Effector memory CD4-positive, alpha-beta T cell (primary cell): Measurements from ENCODE around the gene ALPG.
"Not testable (repeated sequence)": the region's sequence is repeated elsewhere in the genome, so short reads cannot be mapped to it uniquely, and the experiment has no call there.

Experiments used
- DNase-seq, 3 donors: peaks; one replicate each; pipeline ENCODE4 v3.0.0-alpha.2; 2020
- H3K27ac ChIP-seq: 2 replicates; pipeline ENCODE4 v1.7.0; 2013; ENCODE audit warnings: mild to moderate bottlenecking, low read length, moderate library complexity; ENCODE audit not compliant: insufficient read depth, poor library complexity, severe bottlenecking
- H3K27me3 ChIP-seq: replicated peaks from 2 replicates; pipeline ENCODE4 v1.7.0; 2013; ENCODE audit warnings: mild to moderate bottlenecking, low read length; ENCODE audit not compliant: insufficient read depth, control insufficient read depth, poor library complexity, severe bottlenecking
- H3K36me3 ChIP-seq: 2 replicates; pipeline ENCODE4 v1.7.0; 2013; ENCODE audit warnings: mild to moderate bottlenecking, low read length, moderate library complexity; ENCODE audit not compliant: control insufficient read depth, insufficient read depth
- H3K4me1 ChIP-seq: 2 replicates; pipeline ENCODE4 v1.7.0; 2013; ENCODE audit warnings: low read length, mild to moderate bottlenecking; ENCODE audit not compliant: control insufficient read depth, insufficient read depth, poor library complexity, severe bottlenecking
- H3K4me3 ChIP-seq: 2 replicates; pipeline ENCODE4 v1.7.0; 2013; ENCODE audit warnings: low read length, low read depth, mild to moderate bottlenecking; ENCODE audit not compliant: insufficient read depth, poor library complexity, severe bottlenecking
- H3K9me3 ChIP-seq: 2 replicates; pipeline ENCODE4 v1.7.0; 2013; ENCODE audit warnings: mild to moderate bottlenecking, low read length, moderate library complexity; ENCODE audit not compliant: control insufficient read depth

ALPG gene

GRCh38 chr2:232447091-232447620 lies 40.5 kb downstream of the ALPG start:
- H3K4me1 ChIP-seq = no peaks in the 10 kb centered on the region
- no peaks in the 10 kb centered on the region for H3K36me3 ChIP-seq
- no peaks in the 10 kb centered on the region for H3K9me3 ChIP-seq
- no peak for DNase-seq
- no peak overlapping the region for H3K4me3 ChIP-seq
- no peaks in the 10 kb centered on the region for H3K27me3 ChIP-seq
- no peak overlapping the region for H3K27ac ChIP-seq

GRCh38 chr2:232447638-232448303 lies 41.1 kb downstream of the ALPG start:
- no peak overlapping the region for H3K27ac ChIP-seq
- no peak overlapping the region for H3K4me3 ChIP-seq
- H3K9me3 ChIP-seq = no peaks in the 10 kb centered on the region
- H3K27me3 ChIP-seq = no peaks in the 10 kb centered on the region
- no peak for DNase-seq
- H3K36me3 ChIP-seq = no peaks in the 10 kb centered on the region
- no peaks in the 10 kb centered on the region for H3K4me1 ChIP-seq

GRCh38 chr2:232448304-232448690 lies 41.7 kb downstream of the ALPG start:
- no peaks in the 10 kb centered on the region for H3K4me1 ChIP-seq
- DNase-seq = no peak

GRCh38 chr2:232449964-232450363 lies 43.3 kb downstream of the ALPG start:
- no peak overlapping the region for H3K27ac ChIP-seq
- H3K4me1 ChIP-seq = no peaks in the 10 kb centered on the region
- no peak for DNase-seq
- no peaks in the 10 kb centered on the region for H3K36me3 ChIP-seq
- no peaks in the 10 kb centered on the region for H3K9me3 ChIP-seq
- no peak overlapping the region for H3K4me3 ChIP-seq
- no peaks in the 10 kb centered on the region for H3K27me3 ChIP-seq

More at GRCh38 chr2:232448304-232448690, 41.7 kb downstream of the ALPG start:
- Histone ChIP-seq H3K27ac (no peak overlapping the region), H3K4me3 (no peak overlapping the region), H3K36me3 (no peaks in the 10 kb centered on the region), H3K27me3 (no peaks in the 10 kb centered on the region), H3K9me3 (no peaks in the 10 kb centered on the region)

- H3K4me3 ChIP-seq, H3K36me3 ChIP-seq, H3K27ac ChIP-seq, H3K4me1 ChIP-seq, H3K9me3 ChIP-seq, H3K27me3 ChIP-seq, DNase-seq: not testable (repeated sequence)
Measured at GRCh38 chr2:232451645-232452044, 45.0 kb downstream of the ALPG start.

- no peak for DNase-seq
Measured at GRCh38 chr2:232454630-232455029, 48.0 kb downstream of the ALPG start.

GRCh38 chr2:232455426-232456255 lies 49.0 kb downstream of the ALPG start, which contains the start of gene ALPI:
TSS of gene ALPI (plus strand) at chr2:232456153. CDS start at chr2:232456200, 47 bp downstream.
- H3K27me3 ChIP-seq = no peaks in the 10 kb centered on the region
- no peak for DNase-seq
- H3K36me3 ChIP-seq = no peaks in the 10 kb centered on the region
- H3K4me3 ChIP-seq = no peak within 1 kb of the TSS
- no peaks in the 10 kb centered on the region for H3K9me3 ChIP-seq
- no peak within 1 kb of the TSS for H3K27ac ChIP-seq
- no peaks in the 10 kb centered on the region for H3K4me1 ChIP-seq

More at GRCh38 chr2:232454630-232455029, 48.0 kb downstream of the ALPG start:
- H3K9me3 ChIP-seq = no peaks in the 10 kb centered on the region
- H3K4me3 ChIP-seq = no peak overlapping the region
- H3K4me1 ChIP-seq = no peaks in the 10 kb centered on the region
- no peaks in the 10 kb centered on the region for H3K27me3 ChIP-seq
- no peaks in the 10 kb centered on the region for H3K36me3 ChIP-seq
- no peak overlapping the region for H3K27ac ChIP-seq

GRCh38 chr2:232456296-232457120 lies 49.9 kb downstream of the ALPG start:
- Histone ChIP-seq H3K36me3 (no peaks in the 10 kb centered on the region), H3K9me3 (no peaks in the 10 kb centered on the region), H3K4me1 (no peaks in the 10 kb centered on the region), H3K27ac (no peak overlapping the region), H3K27me3 (no peaks in the 10 kb centered on the region), H3K4me3 (no peak overlapping the region)
- DNase-seq = no peak

GRCh38 chr2:232457121-232458011 lies 50.7 kb downstream of the ALPG start:
- H3K4me3 ChIP-seq = no peak overlapping the region
- no peaks in the 10 kb centered on the region for H3K27me3 ChIP-seq
- H3K9me3 ChIP-seq = no peaks in the 10 kb centered on the region
- no peaks in the 10 kb centered on the region for H3K4me1 ChIP-seq
- no peak for DNase-seq
- no peak overlapping the region for H3K27ac ChIP-seq
- no peaks in the 10 kb centered on the region for H3K36me3 ChIP-seq
